HUES64 (cell line): ENCODE results near the gene TDRD12. TPM values are rescaled to one million over a fixed set of nuclear protein-coding genes. Genes with fewer than 3 reads are reported as not detected.
A peak's percentile ranks its signal among the peaks of the same experiment; 100 is the strongest.

Source experiments
- H3K27ac ChIP-seq: 2 replicates; pipeline ENCODE4 v1.7.0; 2013; ENCODE audit warnings: low read depth, low read length, inconsistent platforms
- H3K27me3 ChIP-seq: 2 replicates; pipeline ENCODE4 v1.6.1; 2013; ENCODE audit warnings: mild to moderate bottlenecking, low read length; ENCODE audit not compliant: insufficient read depth
- H3K36me3 ChIP-seq: 2 replicates; pipeline ENCODE4 v1.6.1; 2013; ENCODE audit warnings: mild to moderate bottlenecking, low read length; ENCODE audit not compliant: insufficient read depth
- H3K4me1 ChIP-seq: 2 replicates; pipeline ENCODE4 v1.6.1; 2013; ENCODE audit warnings: mild to moderate bottlenecking, low read length, moderate library complexity; ENCODE audit not compliant: insufficient read depth
- H3K4me3 ChIP-seq: 2 replicates; pipeline ENCODE4 v1.5.1; 2013; ENCODE audit warnings: mild to moderate bottlenecking, low read length, moderate library complexity
- H3K9ac ChIP-seq: 2 replicates; pipeline ENCODE4 v1.6.1; 2013; ENCODE audit warnings: mild to moderate bottlenecking, low read depth, low read length
- H3K9me3 ChIP-seq: 2 replicates; pipeline ENCODE4 v1.6.1; 2013; ENCODE audit warnings: low read depth, low read length; ENCODE audit not compliant: insufficient read depth
- WGBS: fragments of 150-250, 120-280 bp; methylation state at CpG from one replicate; pipeline ENCODE4 v1.1.7; 2013; ENCODE audit warnings: missing lambda C conversion rate; 5-methylcytosine and 5-hydroxymethylcytosine counted together
- polyA plus RNA-seq, 2 experiments: library from polyadenylated mRNA; stranded (reverse); fragments of 50-300 nt; gene quantifications; one replicate each; pipeline ENCODE4 v1.2.3, GENCODE V29; 2013

The TDRD12 gene
- 0.45 TPM for polyA plus RNA-seq (2013, experiment 1 of 2)
- polyA plus RNA-seq (2013, experiment 2 of 2) = 1.0 TPM

DNA sequence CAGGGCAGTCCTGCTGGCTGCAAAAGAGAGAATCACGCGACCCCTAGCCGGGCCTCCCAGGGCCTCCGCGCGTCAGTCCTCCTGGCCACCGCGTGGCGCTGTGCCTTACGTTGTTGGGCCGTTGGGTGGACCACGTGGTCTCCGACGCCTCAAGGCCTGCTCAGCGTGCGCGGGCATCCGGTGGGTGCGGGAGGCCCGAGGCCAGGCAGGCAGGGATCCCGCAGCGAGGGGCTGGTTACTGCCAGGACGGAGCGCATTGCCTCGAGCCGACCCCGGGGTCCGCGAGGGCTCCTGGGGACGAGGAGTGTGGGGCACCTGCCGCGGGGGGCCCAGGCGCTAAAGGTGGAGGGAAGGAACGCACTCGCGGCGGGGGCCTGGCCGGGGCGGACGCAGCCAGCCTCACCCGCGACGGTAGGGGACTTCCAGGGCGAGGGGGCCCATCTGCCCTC, at the start of gene TDRD12:
TSS of gene TDRD12 (plus strand) at position 157 of the 449 bp plus-strand sequence. CDS start 306 bp downstream, outside the sequence.
- Histone ChIP-seq H3K27ac (no peak within 1 kb of the TSS), H3K4me1 (no peaks in the 10 kb centered on the region), H3K36me3 (no peaks in the 10 kb centered on the region), H3K9me3 (no peaks in the 10 kb centered on the region), H3K9ac (no peak within 1 kb of the TSS), H3K4me3 (no peak within 1 kb of the TSS), H3K27me3 (no peaks in the 10 kb centered on the region)
- WGBS = 96% methylated on average over 44 of the region's 44 CpGs

DNA sequence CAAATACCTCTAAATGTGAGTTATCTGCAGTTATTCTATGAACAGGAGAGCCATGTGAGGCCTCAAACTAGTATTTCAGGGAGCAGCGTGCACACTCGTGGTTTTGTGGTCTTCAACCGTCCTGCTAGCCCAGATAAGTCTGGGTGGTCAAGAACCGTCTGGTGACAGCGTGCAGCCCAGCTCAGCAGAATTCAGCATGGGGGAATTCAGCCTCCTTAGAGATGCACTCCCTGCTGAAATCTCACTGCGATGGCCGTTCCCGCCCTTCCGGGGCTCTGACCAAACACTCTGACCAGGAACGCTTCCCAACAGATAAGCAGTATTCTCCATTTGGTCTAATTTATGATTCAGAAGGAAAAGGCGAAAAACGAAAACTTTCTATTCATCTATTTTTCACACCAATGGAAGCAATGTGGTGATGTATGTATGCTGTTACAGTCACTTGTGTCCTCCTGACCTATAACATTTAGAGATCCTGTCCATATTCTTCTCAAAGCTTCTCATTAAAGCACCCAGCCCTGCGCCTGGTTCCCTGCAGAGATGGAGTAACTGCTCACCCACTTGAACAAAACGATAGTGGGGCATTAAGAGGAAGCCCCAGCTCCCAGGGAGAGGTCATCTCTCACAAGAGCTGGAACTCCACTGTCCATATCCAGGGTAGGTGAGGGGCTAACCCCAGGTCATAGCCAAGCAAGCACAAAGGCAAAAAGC, 47.5 kb upstream of the TDRD12 start:
- Histone ChIP-seq H3K9me3 (no peaks in the 10 kb centered on the region), H3K27ac (no peak overlapping the region), H3K27me3 (peaks cover 26% of the 10 kb centered on the region), H3K4me1 (no peaks in the 10 kb centered on the region), H3K9ac (no peak overlapping the region), H3K4me3 (no peak overlapping the region), H3K36me3 (no peaks in the 10 kb centered on the region)
- 88% methylated on average over 12 of the region's 14 CpGs for WGBS

DNA sequence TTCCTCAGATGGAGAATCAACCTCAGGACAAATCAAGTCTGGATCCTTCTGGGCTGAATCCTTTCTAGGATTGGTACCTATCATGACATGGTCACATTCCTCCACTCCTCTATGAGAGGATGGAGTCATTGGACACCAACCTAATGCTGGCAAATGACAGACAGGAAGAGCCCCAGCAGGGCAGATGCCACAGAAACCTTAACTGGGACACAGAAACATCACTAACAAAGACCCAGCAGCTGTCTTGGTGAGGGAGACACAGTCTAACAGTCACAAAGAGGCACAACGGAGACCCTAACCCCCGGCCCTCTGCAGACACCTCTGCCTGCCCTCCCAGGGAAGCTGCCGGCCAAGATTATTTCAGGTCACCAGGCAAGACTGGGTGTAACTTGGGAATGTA, 46.7 kb upstream of the TDRD12 start:
- no peaks in the 10 kb centered on the region for H3K9me3 ChIP-seq
- no peak overlapping the region for H3K4me3 ChIP-seq
- H3K4me1 ChIP-seq = no peaks in the 10 kb centered on the region
- 94% methylated on average over 3 of the region's 3 CpGs for WGBS
- peaks cover 34% of the 10 kb centered on the region for H3K27me3 ChIP-seq
- no peaks in the 10 kb centered on the region for H3K36me3 ChIP-seq
- no peak overlapping the region for H3K9ac ChIP-seq
- H3K27ac ChIP-seq = no peak overlapping the region

GRCh38 chr19:32673573-32673972, 46.0 kb upstream of the TDRD12 start:
- H3K9ac ChIP-seq = no peak overlapping the region
- no peaks in the 10 kb centered on the region for H3K9me3 ChIP-seq
- peaks cover 40% of the 10 kb centered on the region for H3K27me3 ChIP-seq
- 90% methylated on average over 10 of the region's 10 CpGs for WGBS
- H3K4me3 ChIP-seq = peak overlapping the region; percentile 92
- no peak overlapping the region for H3K27ac ChIP-seq
- H3K36me3 ChIP-seq = no peaks in the 10 kb centered on the region
- H3K4me1 ChIP-seq = no peaks in the 10 kb centered on the region

GRCh38 chr19:32674153-32674930, 45.2 kb upstream of the TDRD12 start:
- H3K4me3 ChIP-seq = peak overlapping the region; percentile 92
- H3K27ac ChIP-seq = no peak overlapping the region
- no peaks in the 10 kb centered on the region for H3K9me3 ChIP-seq
- 3% methylated on average over 66 of the region's 67 CpGs for WGBS
- peaks cover 45% of the 10 kb centered on the region for H3K27me3 ChIP-seq
- peak overlapping the region; percentile 78 for H3K9ac ChIP-seq
- no peaks in the 10 kb centered on the region for H3K4me1 ChIP-seq
- H3K36me3 ChIP-seq = no peaks in the 10 kb centered on the region

- no peak within 1 kb of the TSS for H3K27ac ChIP-seq
- no peaks in the 10 kb centered on the region for H3K36me3 ChIP-seq
- H3K27me3 ChIP-seq = peaks cover 47% of the 10 kb centered on the region
- no peaks in the 10 kb centered on the region for H3K4me1 ChIP-seq
- H3K9me3 ChIP-seq = no peaks in the 10 kb centered on the region
- WGBS = under 1% methylated on average over 75 of the region's 75 CpGs
- peak within 1 kb of the TSS; percentile 92 for H3K4me3 ChIP-seq
- H3K9ac ChIP-seq = peak within 1 kb of the TSS; percentile 78
Measured at GRCh38 chr19:32674931-32675719, 44.4 kb upstream of the TDRD12 start, which contains the start of gene ANKRD27. Gene ANKRD27 (minus strand): TSS chr19:32675180. CDS start chr19:32659015, 16,165 bp downstream.

DNA sequence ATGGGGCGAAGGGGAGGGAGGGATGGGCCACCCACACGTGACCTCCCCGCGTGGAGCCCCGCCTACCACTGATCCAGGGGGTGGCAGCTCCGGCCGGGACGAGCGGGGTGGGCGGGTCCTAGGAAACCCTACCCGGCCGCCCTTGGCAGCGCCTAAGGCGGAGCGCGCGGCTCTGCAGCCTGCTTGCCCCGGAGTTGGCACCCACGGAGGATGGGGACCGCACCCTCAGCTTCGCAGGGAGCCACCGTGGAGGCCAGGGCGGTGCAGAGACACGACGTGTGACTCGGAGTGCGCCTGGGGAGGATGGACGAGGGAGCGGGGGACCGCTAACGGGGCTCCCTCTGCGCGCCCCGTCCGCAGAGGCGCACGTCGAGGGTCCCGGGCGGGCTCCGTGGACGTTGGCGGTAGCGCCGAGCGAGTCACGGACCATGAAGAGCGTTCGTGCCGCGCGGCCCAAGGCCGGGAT, 43.8 kb upstream of the TDRD12 start, which contains the start of gene RGS9BP:
TSS of gene RGS9BP (plus strand) at position 129 of the 466 bp plus-strand sequence. CDS start 416 bp downstream, outside the sequence.
- Histone ChIP-seq H3K4me3 (peak within 1 kb of the TSS; percentile 92), H3K4me1 (no peaks in the 10 kb centered on the region), H3K27ac (no peak within 1 kb of the TSS), H3K9ac (peak within 1 kb of the TSS; percentile 78), H3K27me3 (peaks cover 47% of the 10 kb centered on the region), H3K36me3 (no peaks in the 10 kb centered on the region), H3K9me3 (no peaks in the 10 kb centered on the region)
- WGBS = 4% methylated on average over 53 of the region's 53 CpGs

DNA sequence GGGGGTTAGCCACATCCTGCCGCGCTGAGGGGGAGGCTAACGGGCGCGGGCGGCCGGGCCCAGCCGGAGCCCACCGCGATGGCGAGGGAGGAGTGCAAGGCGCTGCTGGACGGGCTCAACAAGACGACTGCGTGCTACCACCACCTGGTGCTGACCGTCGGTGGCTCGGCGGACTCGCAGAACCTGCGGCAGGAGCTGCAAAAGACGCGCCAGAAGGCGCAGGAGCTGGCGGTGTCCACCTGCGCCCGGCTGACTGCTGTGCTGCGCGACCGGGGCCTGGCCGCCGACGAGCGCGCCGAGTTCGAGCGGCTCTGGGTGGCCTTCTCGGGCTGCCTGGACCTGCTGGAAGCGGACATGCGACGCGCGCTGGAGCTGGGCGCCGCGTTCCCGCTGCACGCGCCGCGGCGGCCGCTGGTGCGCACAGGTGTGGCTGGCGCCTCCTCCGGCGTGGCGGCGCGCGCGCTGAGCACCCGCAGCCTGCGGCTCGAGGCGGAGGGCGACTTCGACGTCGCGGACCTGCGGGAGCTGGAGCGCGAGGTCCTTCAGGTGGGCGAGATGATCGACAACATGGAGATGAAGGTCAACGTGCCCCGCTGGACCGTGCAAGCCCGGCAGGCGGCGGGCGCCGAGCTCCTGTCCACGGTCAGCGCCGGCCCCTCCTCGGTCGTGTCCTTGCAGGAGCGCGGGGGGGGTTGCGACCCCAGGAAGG, 43.2 kb upstream of the TDRD12 start:
- Histone ChIP-seq H3K4me3 (peak overlapping the region; percentile 92), H3K36me3 (no peaks in the 10 kb centered on the region), H3K4me1 (no peaks in the 10 kb centered on the region), H3K9me3 (no peaks in the 10 kb centered on the region), H3K27me3 (peaks cover 47% of the 10 kb centered on the region), H3K9ac (no peak overlapping the region), H3K27ac (no peak overlapping the region)
- WGBS = 3% methylated on average over 93 of the region's 93 CpGs

- WGBS = 17% methylated on average over 33 of the region's 33 CpGs
- Histone ChIP-seq H3K9ac (no peak overlapping the region), H3K4me3 (peak overlapping the region; percentile 92)
Measured at GRCh38 chr19:32676895-32677359, 42.6 kb upstream of the TDRD12 start.

DNA sequence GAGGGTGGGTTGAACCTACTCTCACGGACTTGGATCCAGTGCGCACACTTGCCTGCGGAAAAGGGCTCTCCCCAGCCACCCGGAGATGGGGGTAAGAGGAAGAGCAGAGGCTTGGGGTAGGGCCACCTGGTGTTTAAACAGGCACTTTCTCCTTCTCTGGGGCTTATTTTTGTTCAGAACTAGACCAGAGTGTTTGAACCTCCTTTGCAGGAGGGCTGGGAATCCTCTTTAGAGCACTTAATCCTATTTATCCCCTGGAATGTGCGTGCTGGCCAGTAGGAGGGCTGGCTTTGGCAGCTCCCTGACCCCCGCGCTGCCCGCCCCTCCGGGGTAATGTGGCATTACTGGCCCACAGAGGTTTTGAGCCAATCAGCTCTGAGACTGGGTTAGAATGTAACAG, 41.9 kb upstream of the TDRD12 start:
- H3K27ac ChIP-seq = no peak overlapping the region
- 12% methylated on average over 9 of the region's 9 CpGs for WGBS
- no peaks in the 10 kb centered on the region for H3K9me3 ChIP-seq
- H3K4me3 ChIP-seq = peak overlapping the region; percentile 8; the same call in 1 of the 2 replicates
- no peak overlapping the region for H3K9ac ChIP-seq
- H3K4me1 ChIP-seq = no peaks in the 10 kb centered on the region
- peaks cover 47% of the 10 kb centered on the region for H3K27me3 ChIP-seq
- no peaks in the 10 kb centered on the region for H3K36me3 ChIP-seq

More at GRCh38 chr19:32676895-32677359, 42.6 kb upstream of the TDRD12 start:
- Histone ChIP-seq H3K9me3 (no peaks in the 10 kb centered on the region), H3K4me1 (no peaks in the 10 kb centered on the region), H3K27me3 (peaks cover 47% of the 10 kb centered on the region), H3K27ac (no peak overlapping the region), H3K36me3 (no peaks in the 10 kb centered on the region)
